Stimulated activated CD4-positive, alpha-beta T cell treated with anti-CD3 and anti-CD28 coated beads, TNF-alpha, amount 100 ng/mL, for 24 hours (primary cell): ENCODE measurements around the gene TBX10.
"Not testable (repeated sequence)": the region's sequence is repeated elsewhere in the genome, so short reads cannot be mapped to it uniquely, and the experiment has no call there.

Experiments used
- DNase-seq, 3 experiments: peaks; one replicate each; pipeline ENCODE4 v3.0.0-alpha.2; 2020; ENCODE audit warnings: low read depth in 3 of 3

Gene TBX10

GRCh38 chr11:67646535-67647336, 7.2 kb upstream of the TBX10 start:
- DNase-seq: peak in 1 of 3 experiments; percentile 35

GRCh38 chr11:67645521-67646461, 6.2 kb upstream of the TBX10 start:
- DNase-seq: no peak

- no peak for DNase-seq
These were observed 5.2 kb upstream of the TBX10 start for GRCh38 chr11:67644472-67645418.

GRCh38 chr11:67644042-67644441, 4.5 kb upstream of the TBX10 start:
- DNase-seq: no peak

GRCh38 chr11:67642173-67643120, 2.9 kb upstream of the TBX10 start:
- no peak for DNase-seq

DNA sequence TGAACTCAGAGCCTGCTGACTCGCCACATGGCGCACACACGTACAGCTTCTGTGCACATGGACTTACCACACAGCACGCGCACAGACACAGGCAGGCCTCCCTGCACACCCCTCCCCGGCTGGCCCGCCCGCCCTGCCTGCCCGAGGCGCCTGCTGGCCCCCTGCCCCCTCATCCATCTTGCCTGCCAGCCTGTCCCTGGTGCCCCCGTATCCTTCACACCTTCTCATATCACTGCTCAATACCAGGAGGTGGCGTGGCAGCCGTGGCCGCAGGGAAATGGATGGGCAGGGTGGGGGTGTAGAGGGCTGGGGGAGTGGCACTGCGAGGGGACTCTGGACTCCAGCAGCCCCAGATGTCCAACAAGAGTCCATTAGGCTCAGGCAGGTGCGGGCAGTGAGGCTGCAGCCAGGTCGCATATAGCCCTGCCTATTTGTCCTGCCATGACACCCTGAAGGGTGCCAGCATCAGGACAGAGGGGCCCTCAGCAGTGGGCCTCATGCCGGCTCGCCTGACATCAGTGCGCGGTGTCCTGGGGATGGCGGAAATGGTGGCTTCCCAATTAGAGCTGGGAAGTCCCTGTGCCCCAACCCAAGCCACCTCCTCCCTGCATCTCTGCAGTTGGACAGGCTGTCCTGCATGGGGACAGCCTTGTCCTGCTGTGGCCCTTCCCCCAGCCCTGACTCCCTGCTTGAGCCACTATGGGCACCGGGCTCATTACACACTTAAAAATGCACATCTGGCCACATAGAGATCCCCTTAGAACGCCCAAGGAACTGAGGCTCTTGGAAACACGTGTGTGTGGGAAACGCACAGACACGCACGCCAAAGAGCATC, 2.0 kb upstream of the TBX10 start:
- no peak for DNase-seq

DNA sequence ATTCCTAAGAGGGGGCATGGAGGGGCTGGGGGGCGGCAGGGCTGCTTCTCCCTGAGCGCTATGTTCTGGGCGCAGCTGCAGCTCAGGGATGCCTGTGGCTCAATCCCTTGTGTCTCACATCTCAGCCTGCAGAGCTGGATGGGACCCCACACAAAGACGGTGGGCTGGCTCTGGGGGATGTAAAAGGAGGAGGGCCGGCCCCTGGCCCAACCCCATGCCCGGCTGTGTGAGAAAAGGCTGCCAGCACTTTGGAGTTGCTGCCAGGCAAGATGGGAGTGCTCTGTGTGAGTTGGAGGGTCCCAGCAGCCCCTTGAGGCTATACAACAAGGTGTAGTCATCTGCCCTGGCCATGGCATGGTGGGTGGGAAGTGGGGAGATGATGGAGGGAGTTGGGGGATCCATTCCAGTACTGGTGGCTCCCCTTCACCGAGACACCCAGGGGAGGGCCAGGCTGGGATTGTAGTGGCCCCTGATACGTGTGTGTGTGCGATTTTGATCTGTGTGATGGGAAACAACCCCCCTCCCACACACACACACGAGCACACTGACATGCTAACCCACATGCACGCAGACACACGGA, 1.3 kb upstream of the TBX10 start:
- DNase-seq: no peak

GRCh38 chr11:67640021-67640757, 626 bp upstream of the TBX10 start:
- peak; percentile 28 to 64 (median 42) for DNase-seq

DNA sequence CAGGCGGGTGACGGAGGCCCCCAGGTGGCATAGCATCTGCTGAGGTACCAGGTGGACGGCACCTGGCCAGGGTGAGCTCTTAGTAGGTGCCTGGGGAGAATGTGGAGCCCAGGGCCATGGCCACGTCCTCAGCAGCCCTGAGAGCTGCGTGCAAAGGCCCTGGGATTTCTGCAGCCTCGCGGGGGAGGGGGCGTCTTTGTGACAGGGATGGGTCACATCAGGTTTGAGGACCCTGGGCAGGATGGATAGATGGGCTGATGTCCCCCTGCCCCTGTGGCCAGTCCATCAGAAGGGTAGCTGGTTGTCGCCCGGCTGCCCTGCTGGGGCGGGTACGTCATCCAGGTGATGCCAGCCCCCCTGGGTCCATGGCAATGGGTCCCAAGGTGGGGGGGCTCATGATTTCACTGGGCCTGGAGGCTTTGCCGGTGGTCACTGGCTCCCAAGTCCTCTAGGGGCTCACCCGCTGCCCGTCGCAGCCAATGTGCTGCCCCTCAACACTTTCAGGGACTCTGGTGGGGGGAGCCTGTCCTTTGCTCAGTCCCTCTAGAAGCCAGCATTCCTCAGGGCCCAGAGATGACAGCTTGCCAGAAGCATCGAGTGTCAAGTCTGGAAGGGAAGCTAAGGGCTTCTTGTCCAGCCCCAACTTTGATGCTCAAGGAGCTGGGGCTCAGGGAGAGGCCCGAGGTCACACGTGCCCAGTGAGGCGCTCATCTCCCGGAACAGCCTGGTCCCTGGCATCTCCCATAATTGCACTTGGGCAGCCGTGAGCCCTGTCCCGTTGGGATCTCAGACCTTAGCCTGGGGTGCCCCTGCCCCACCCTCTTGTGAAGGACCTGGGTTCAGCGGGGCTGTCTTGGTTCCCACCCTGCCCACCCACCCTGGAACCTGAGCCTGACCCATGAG, 777 bp downstream of the TBX10 start:
- no peak for DNase-seq

- not testable (repeated sequence) for DNase-seq
These were observed 2.1 kb downstream of the TBX10 start for GRCh38 chr11:67637441-67637840.

GRCh38 chr11:67636962-67637361, 2.6 kb downstream of the TBX10 start:
- no peak for DNase-seq

DNA sequence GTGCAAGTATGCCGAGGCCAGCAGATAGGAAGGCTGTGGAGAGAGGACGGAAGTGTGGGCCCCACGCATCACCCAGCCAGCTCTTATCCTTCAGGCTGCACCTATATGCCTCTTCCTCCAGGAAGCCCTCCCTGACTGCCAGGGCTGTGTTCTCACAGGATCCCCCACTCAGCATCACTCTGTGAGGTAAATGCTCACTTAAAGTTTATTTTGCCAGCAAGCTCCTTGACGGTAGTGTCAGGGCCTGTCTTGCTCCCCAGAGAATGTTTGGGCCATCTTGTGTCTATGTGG, 4.4 kb downstream of the TBX10 start:
- DNase-seq: no peak

DNA sequence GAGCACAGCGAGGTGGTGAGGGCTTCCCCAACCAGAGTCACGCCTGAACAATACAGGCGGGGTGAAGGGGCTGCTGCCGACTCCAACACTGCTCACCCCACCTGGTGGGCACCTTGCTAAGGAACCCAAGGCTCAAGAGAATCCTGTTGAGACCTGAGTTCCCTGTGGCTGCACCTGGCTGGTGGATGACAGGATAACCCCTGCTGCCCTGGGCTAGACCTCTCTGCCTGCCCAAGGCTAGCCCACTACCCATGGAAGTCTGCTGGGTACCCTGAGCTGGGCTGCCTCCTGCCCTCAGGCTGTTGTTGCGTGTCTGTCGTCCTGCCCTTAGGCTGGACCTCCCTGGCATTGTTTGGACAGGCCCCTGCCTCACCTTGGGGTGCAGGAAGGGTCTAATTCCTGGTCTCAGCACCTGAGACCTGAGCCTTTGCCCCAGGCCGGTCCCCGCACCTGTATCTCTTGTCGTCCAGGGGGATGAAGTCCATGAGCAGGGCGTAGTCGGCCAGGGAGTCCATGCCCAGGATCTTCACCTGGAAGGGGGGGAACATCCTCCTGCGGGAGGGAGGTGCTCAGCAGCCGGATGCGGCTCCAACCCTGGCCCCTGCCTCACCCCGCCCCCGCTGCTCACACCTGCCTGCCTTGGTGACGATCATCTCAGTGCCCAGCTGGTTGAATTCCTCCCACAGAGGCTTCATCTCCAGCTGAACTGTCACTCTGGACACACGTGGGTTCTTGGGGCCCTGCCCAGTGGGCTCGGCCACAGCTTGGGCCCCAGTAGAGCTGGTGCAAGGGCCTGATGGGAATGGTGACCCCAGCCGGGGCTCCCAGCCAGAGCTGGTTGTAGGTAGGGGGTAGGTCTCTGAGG, 5.0 kb downstream of the TBX10 start:
- DNase-seq: no peak

DNA sequence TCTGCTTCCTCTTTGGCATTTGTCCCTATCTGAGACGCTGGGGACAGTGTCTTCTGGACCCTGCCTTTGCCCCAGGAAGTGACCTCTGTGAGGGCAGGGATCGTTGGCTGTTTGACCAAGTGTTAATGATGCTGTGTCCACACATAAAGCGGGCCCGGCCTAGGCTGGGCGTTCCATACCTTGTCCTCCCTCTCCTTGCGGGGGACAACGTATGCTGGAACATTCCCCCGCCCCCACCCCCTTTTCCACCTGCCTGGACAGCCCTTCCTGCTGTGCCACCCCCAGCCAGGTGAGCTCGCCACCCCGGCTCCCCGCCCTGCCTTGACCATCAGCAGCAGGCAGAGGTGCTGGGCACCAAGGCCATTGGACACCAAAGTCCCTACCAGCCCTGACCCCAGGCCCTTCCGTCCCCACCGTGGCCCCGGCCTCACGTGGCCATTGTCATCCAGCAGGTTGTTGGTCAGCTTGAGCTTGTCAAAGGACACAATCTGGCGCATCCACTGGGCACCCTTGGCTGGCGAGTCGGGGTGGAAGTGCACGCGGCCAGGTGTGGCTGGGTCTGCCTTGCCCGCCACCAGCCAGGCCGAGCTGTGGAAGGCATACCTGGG, 5.7 kb downstream of the TBX10 start:
- DNase-seq: no peak

- DNase-seq: no peak
These were observed 6.4 kb downstream of the TBX10 start for GRCh38 chr11:67632982-67633755.
